DMS53 (cell line): Measurements from ENCODE around the gene MRPL41.
"Not testable (repeated sequence)": the region's sequence is repeated elsewhere in the genome, so short reads cannot be mapped to it uniquely, and the experiment has no call there.

ENCODE experiments used
- DNase-seq: peaks from one replicate; lab custom pipeline; 2025; lab: John Stamatoyannopoulos, UW

The MRPL41 gene

GRCh38 chr9:137522746-137523455 lies 28.8 kb upstream of the MRPL41 start:
- DNase-seq = no peak

- no peak for DNase-seq
Observed at GRCh38 chr9:137524161-137524980, 27.3 kb upstream of the MRPL41 start.

DNA sequence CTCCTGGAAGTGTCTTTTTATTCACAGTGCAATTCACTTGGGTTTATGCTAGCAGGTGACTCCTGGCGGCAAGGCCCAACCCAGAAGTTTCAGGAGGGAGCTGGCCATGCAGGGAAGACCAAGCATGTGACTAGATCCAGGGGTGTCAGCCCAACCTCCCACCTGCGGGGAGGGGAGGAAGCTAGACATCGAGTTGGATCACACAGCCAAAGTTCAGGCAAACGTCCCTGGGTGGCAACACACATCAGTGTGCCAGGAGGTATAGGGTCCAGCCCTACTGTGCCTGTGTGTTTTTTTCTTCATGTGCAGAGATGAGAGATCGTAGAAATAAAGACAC lies 26.7 kb upstream of the MRPL41 start:
- no peak for DNase-seq

- no peak for DNase-seq
Observed at GRCh38 chr9:137530331-137530730, 21.3 kb upstream of the MRPL41 start.

- DNase-seq = no peak
Observed at GRCh38 chr9:137531099-137531765, 20.4 kb upstream of the MRPL41 start.

DNA sequence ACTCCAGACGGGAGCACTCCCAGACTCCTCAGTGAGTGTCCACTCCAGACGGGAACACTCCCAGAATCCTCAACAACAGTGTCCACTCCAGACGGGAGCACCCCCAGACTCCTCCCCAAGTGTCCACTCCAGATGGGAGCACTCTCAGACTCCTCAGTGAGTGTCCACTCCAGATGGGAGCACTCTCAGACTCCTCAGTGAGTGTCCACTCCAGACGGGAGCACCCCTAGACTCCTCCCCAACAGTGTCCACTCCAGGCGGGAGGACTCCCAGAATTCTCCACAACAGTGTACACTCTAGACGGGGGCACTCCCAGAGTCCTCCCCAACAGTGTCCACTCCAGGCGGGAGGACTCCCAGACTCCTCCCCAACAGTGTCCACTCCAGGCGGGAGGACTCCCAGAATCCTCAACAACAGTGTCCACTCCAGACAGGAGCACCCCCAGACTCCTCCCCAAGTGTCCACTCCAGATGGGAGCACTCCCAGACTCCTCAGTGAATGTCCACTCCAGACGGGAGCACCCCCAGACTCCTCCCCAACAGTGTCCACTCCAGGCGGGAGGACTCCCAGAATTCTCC lies 18.7 kb upstream of the MRPL41 start:
- DNase-seq = not testable (repeated sequence)

DNA sequence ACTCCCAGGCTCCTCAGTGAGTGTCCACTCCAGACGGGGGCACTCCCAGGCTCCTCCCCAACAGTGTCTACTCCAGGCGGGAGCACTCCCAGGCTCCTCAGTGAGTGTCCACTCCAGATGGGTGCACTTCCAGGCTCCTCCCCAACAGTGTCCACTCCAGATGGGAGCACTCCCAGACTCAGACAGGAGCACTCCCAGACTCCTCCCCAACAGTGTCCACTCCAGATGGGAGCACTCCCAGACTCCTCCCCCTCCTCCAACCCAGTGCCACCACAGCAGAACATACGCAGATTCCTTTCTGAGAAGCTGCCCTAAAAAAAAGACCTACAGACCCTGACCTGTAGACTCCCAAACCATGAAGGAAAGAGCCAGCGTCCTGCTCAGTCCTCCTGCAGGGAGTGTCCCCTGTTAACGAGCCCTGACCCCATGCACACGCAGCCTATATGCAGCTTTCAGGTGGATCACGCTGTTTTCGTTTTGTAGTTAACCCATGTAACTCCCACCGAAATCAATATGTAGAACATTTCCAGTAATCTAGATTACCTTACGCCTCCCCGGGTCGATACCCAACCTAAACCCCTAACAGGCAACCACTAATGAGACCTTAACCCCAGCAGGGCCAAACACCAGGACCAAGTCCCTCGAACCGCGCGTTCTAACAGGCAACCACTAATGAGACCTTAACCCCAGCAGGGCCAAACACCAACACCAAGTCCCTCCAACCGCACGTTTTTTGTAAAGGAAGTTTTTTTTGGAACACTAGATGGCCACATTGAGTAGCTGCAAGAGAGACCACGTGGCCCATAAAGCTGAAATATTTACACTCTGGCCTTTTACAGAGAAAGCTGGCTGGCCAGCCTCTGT lies 17.2 kb upstream of the MRPL41 start:
- peak; percentile 92 for DNase-seq

DNA sequence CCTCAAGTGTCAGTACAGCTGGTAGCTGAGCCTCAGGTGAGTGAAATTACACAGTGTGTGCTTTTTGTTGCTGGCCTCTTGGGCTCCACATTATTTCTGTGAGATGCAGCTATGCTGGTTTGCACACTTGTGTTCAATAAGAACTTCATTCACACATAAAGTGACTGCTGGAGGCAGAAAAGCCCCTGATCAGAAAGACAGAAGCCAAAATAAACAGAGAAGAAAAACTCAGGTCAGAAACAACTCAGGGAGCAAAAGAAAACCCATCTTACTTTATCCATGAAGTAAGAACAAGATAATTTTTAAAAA lies 16.6 kb upstream of the MRPL41 start:
- no peak for DNase-seq

DNA sequence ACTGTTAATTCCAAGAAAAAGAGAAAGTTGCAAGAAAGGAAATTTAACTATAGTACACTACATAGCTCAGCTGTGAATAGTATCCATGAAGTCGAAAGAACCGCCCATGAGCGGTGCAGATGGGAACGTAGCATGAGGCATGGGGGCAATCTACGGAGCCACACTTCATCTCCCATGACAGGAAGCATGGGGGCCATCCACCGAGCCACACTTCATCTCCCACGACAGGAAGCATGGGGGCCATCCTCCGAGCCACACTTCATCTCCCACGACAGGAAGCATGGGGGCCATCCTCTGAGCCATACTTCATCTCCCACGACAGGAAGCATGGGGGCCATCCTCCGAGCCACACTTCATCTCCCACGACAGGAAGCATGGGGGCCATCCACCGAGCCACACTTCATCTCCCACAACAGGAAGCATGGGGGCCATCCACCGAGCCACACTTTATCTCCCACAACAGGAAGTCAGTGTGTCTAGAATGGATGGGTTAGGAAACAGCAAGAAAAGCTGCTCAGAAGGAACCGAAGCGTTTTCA lies 15.0 kb upstream of the MRPL41 start:
- not testable (repeated sequence) for DNase-seq

- DNase-seq = no peak
Observed at GRCh38 chr9:137538058-137538457, 13.6 kb upstream of the MRPL41 start.

DNA sequence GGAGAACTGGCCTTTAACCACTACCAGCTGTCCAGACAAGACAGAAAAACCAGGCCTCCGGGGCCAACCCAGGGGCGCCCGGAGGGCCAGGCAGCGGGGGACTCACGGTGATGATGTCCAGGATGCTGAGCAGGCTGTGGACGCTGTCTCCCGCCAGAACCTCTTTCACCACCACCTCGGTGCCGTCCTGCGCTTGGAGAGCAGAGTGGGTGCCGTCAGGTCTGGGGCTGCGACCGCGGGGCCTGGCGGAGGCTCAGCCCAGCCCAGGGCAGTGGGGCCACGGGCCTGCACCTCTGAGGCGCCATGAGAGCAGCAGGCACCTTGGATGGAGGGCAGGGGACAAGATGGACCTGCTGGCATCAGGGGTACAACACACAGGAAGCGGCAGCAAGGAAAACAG lies 11.1 kb upstream of the MRPL41 start:
- no peak for DNase-seq

DNA sequence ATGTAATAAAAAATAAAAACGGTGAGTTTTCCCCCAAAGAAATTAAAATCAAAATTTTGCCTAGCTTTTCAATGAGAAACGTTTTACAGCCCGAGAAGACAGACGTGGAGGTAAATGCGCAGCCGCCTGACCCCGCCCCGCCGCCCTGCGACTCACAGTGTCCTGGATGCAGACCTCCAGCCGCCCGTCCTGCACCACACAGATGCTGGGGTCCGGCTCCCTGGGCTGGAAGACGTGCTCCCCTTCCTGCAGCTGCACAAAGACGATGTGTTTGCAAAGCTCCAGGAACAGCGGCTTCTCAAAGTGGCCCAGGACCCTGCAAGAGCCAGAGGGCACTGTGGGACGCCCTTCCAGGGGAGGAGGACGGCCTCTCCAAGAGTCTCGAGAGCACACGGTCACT lies 9.2 kb upstream of the MRPL41 start:
- DNase-seq = no peak

DNA sequence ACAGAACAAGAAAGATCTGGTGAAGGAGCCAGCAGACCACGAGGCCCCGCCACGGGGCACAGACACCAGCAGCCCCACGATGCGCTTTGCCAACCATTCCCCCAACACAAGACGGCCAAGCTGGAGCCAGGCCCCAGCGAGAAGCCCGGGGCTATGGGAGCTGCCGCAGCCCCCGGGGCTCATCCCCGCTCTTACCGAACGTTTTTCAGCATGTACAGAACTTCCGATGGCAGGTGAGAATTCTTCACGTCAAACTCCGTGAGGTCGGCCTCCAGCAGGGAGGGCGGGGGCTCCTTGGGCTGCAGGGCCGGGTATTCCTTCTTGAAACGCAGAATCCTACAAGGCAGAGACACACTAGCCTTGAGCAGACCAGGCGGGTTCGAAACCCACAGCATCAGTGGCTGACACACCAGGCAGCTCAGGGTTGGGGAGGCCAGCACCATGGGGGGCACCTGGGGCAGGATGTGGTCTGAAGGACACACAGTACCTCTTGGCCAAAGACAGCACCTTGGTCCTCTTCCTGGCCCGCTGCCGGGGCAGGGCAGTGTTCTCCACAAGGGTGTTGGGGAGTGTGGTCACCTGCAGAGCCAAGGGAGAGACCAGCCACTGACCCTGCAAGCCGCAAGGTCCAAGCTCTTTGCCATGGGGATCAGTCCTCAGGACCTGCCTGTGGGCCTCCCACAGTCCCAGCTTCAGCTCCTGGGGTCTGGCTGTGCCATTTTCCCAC lies 8.3 kb upstream of the MRPL41 start:
- DNase-seq = no peak

DNA sequence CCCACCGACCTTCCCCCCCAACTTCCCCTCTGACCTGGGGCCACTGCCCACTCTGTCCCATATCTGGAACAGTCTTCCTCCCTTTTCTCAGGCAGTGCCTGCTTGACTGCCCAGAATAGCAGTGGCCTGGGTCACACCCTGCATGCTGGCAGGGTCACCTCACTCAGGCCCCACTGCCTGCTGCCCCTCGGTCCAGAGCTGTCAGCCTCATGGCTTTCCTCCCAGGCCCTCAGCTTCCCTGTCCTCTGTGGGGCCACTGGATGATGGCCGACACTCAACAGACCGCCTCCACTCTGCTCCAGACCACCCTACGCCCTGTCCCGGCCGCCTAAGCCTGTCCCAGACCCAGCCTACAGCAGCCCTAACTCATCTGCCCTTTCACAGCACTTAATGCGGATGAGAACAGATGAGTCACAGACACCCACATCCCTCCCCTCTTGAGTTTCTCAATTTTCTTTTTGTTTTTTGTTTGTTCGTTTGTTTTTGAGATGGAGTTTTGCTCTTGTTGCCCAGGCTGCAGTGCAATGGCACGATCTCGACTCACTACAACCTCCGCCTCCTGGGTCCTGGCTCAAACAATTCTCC lies 7.4 kb upstream of the MRPL41 start:
- no peak for DNase-seq

GRCh38 chr9:137545123-137545522 lies 6.6 kb upstream of the MRPL41 start:
- no peak for DNase-seq

DNA sequence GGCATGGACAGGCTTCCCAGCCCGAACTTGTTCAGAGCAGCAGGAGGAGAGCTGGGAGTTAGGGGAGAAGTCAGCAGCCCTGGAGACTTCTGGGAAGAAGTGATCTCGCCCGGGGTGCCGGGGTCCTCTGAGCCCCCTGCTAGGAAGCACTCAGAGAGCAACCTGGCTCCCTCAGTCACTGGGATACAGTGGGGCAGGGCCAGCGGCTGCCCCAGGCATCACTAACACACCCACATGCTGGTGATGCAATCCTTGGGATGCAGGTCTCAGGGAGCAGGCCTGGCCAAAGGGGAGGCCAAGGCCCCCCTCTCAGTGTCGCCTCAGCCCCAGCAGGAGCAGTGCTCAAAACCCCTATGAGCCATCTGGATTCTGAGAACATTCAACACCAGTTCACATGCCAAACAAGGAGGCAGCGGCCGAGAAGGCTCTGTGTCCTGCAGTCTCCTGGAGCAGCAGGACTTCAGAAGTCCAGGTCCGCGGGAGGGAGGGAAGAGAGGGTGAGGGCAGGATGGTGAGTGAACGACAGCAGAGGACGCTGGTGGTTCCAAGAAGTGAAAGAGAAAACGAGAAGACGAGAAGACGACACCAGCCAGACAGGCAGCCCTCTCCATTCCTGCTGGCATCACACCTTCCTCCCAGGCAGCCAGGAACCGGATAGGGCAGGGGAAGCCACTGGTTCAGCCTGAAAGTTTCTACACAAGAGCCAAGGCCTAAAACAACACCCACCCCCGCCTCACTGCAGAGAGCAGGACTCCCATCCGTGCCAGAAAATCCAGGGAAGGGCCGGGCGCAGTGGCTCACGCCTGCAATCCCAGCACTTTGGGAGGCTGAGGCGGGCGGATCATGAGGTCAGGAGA lies 3.8 kb upstream of the MRPL41 start:
- no peak for DNase-seq

DNA sequence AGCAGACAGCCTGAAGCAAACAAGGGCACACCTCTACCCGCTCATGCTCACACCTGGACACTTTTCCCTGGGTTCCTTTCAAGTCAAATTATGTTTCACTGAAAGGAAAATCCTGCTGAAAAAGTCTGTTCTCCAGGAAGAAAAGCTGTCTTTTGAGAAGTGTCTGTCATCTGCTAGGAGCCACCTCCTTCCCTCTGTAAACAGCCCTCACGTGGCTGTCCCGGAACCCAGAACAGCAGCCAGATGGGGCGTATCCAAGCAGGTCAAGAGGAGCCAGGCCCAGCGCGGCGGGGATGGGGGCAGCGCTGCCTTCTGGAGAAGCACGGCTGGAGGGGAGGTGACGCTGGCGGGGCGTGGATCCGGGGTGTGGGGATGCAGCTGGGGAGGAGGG lies 1.5 kb upstream of the MRPL41 start, which contains the start of gene PNPLA7:
Gene PNPLA7, minus strand, starts transcription at position 172 of the 391 bp plus-strand sequence. CDS start 205 bp downstream, outside the sequence.
- peak; percentile 97 for DNase-seq

- DNase-seq = not testable (repeated sequence)
Observed at GRCh38 chr9:137550958-137551263, 768 bp upstream of the MRPL41 start.

GRCh38 chr9:137552022-137552768 lies 516 bp downstream of the MRPL41 start:
- no peak for DNase-seq
